ENCODE measurements around the gene TOM1L1.

The TOM1L1 gene

GRCh38 chr17:54968988-54969332 is 68.3 kb downstream of the TOM1L1 start:
- Histone ChIP-seq H3K4me1 (ENCODE audit: control insufficient read depth, insufficient read depth, low read length) (no peaks in the 10 kb centered on the region; the same call in 1 of the 2 replicates), H3K4me3 (ENCODE audit: low read depth, low read length) (peak overlapping the region; percentile 87), H3K27ac (ENCODE audit: extremely low read depth, low read depth, low read length) (peak overlapping the region; percentile 82), H3K36me3 (ENCODE audit: control insufficient read depth in 2 of 2, insufficient read depth in 1 of 2, low read length in 2 of 2) (peaks cover 17 to 18% of the 10 kb centered on the region in 2 experiments), H3K9me3 (ENCODE audit: control insufficient read depth, insufficient read depth, low read depth, low read length) (no peaks in the 10 kb centered on the region)
- CTCF ChIA-PET: interaction anchor here (3.2 kb wide), 1 partner anchor 24 kb away, joined by 17 read pairs; no protein-coding TSS in a partner anchor
- POLR2A ChIA-PET: interaction anchor here (0.6 to 2.6 kb wide), 2 partner anchors 11 to 65 kb away, joined by 6 to 13 read pairs; no protein-coding TSS in a partner anchor
- TF ChIP-seq MYNN (tag by site-specific recombination; IDR thresholded peaks at IDR 0.05; ENCODE audit: borderline replicate concordance) (no peak), ZNF335 (tag by site-specific recombination; conservative IDR thresholded peaks at IDR 0.05) (peak; percentile 6; the same call in 1 of the 2 replicates), SP2 (tag by site-specific recombination; IDR thresholded peaks at IDR 0.05) (no peak), ZNF324 (tag by site-specific recombination; IDR thresholded peaks at IDR 0.05) (no peak), ZNF169 (tag by site-specific recombination; IDR thresholded peaks at IDR 0.05) (no peak), ZNF701 (tag by site-specific recombination; IDR thresholded peaks at IDR 0.05) (no peak), TCF7L2 (IDR thresholded peaks at IDR 0.05; ENCODE audit: borderline replicate concordance, low read depth, low read length) (no peak), ZIC2 (tag by site-specific recombination; IDR thresholded peaks at IDR 0.05) (0 out of 2 replicates have a peak, but pooled peaks have one; percentile 5), PRDM1 (tag by site-specific recombination; IDR thresholded peaks at IDR 0.05) (peak; percentile 38; the same call in 1 of the 2 replicates), ZNF223 (tag by site-specific recombination; IDR thresholded peaks at IDR 0.05) (no peak), ZNF623 (tag by site-specific recombination; IDR thresholded peaks at IDR 0.05) (no peak), ZNF596 (tag by site-specific recombination; IDR thresholded peaks at IDR 0.05) (no peak), ZNF2 (tag by site-specific recombination; IDR thresholded peaks at IDR 0.05) (0 out of 2 replicates have a peak, but pooled peaks have one; percentile 0)
- TF ChIP-seq, protein P1, sequence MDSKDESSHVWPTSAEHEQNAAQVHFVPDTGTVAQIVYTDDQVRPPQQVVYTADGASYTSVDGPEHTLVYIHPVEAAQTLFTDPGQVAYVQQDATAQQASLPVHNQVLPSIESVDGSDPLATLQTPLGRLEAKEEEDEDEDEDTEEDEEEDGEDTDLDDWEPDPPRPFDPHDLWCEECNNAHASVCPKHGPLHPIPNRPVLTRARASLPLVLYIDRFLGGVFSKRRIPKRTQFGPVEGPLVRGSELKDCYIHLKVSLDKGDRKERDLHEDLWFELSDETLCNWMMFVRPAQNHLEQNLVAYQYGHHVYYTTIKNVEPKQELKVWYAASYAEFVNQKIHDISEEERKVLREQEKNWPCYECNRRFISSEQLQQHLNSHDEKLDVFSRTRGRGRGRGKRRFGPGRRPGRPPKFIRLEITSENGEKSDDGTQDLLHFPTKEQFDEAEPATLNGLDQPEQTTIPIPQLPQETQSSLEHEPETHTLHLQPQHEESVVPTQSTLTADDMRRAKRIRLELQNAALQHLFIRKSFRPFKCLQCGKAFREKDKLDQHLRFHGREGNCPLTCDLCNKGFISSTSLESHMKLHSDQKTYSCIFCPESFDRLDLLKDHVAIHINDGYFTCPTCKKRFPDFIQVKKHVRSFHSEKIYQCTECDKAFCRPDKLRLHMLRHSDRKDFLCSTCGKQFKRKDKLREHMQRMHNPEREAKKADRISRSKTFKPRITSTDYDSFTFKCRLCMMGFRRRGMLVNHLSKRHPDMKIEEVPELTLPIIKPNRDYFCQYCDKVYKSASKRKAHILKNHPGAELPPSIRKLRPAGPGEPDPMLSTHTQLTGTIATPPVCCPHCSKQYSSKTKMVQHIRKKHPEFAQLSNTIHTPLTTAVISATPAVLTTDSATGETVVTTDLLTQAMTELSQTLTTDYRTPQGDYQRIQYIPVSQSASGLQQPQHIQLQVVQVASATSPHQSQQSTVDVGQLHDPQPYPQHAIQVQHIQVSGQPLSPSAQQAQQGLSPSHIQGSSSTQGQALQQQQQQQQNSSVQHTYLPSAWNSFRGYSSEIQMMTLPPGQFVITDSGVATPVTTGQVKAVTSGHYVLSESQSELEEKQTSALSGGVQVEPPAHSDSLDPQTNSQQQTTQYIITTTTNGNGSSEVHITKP (tag by site-specific recombination; IDR thresholded peaks at IDR 0.05): peak; percentile 83
- TF ChIP-seq, protein P2, sequence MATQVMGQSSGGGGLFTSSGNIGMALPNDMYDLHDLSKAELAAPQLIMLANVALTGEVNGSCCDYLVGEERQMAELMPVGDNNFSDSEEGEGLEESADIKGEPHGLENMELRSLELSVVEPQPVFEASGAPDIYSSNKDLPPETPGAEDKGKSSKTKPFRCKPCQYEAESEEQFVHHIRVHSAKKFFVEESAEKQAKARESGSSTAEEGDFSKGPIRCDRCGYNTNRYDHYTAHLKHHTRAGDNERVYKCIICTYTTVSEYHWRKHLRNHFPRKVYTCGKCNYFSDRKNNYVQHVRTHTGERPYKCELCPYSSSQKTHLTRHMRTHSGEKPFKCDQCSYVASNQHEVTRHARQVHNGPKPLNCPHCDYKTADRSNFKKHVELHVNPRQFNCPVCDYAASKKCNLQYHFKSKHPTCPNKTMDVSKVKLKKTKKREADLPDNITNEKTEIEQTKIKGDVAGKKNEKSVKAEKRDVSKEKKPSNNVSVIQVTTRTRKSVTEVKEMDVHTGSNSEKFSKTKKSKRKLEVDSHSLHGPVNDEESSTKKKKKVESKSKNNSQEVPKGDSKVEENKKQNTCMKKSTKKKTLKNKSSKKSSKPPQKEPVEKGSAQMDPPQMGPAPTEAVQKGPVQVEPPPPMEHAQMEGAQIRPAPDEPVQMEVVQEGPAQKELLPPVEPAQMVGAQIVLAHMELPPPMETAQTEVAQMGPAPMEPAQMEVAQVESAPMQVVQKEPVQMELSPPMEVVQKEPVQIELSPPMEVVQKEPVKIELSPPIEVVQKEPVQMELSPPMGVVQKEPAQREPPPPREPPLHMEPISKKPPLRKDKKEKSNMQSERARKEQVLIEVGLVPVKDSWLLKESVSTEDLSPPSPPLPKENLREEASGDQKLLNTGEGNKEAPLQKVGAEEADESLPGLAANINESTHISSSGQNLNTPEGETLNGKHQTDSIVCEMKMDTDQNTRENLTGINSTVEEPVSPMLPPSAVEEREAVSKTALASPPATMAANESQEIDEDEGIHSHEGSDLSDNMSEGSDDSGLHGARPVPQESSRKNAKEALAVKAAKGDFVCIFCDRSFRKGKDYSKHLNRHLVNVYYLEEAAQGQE (tag by site-specific recombination; IDR thresholded peaks at IDR 0.05): peak; percentile 52; the same call in 1 of the 2 replicates
- TF ChIP-seq, protein P3, sequence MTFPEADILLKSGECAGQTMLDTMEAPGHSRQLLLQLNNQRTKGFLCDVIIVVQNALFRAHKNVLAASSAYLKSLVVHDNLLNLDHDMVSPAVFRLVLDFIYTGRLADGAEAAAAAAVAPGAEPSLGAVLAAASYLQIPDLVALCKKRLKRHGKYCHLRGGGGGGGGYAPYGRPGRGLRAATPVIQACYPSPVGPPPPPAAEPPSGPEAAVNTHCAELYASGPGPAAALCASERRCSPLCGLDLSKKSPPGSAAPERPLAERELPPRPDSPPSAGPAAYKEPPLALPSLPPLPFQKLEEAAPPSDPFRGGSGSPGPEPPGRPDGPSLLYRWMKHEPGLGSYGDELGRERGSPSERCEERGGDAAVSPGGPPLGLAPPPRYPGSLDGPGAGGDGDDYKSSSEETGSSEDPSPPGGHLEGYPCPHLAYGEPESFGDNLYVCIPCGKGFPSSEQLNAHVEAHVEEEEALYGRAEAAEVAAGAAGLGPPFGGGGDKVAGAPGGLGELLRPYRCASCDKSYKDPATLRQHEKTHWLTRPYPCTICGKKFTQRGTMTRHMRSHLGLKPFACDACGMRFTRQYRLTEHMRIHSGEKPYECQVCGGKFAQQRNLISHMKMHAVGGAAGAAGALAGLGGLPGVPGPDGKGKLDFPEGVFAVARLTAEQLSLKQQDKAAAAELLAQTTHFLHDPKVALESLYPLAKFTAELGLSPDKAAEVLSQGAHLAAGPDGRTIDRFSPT (tag by site-specific recombination; IDR thresholded peaks at IDR 0.05): peak; percentile 7; the same call in 1 of the 2 replicates
